SK-N-MC (cell line): ENCODE measurements around the gene MRPL46.
"Not testable (repeated sequence)": the region's sequence is repeated elsewhere in the genome, so short reads cannot be mapped to it uniquely, and the experiment has no call there.

Experiments
- EZH2 ChIP-seq: fragments of 200-600 bp; sonication (generic); IDR thresholded peaks from one replicate; pipeline ENCODE4 v1.6.1; 2017; ENCODE audit warnings: antibody characterized with exemption
- FOXP2 ChIP-seq: optimal IDR thresholded peaks from 2 replicates; pipeline ENCODE3; 2011; ENCODE audit warnings: mild to moderate bottlenecking, moderate library complexity; ENCODE audit not compliant: insufficient read depth; ENCODE audit errors: extremely low read length, control extremely low read depth

DNA sequence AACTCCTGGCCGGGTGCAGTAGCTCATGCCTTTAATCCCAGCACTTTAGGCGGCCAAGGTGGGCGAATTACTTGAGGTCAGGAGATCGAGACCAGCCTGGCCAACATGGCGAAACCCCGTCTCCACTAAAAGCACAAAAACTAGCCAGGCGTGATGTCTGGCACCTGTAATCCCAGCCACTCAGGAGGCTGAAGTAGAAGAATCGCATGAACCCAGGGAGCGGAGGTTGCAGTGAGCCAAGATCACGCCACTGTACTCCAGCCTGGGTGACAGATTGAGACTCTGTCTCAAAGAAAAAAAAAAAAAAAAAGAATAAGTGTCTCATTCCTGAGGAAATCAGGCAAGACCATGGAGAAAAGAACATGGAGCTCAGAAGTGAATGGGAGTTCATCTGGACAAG is 1.5 kb upstream of the MRPL46 start:
- TF ChIP-seq EZH2, FOXP2: not testable (repeated sequence)
